Fibroblast of mammary gland (primary cell): Measurements from ENCODE around the gene KRT4.
"Not testable (repeated sequence)": the region's sequence is repeated elsewhere in the genome, so short reads cannot be mapped to it uniquely, and the experiment has no call there.

Source experiments
- DNase-seq: peaks from one replicate; pipeline ENCODE4 v3.0.0-alpha.2; 2010; ENCODE audit warnings: low read depth
- H3K4me3 ChIP-seq: 2 replicates; pipeline ENCODE4 v1.5.1; 2011; ENCODE audit warnings: low read depth, mild to moderate bottlenecking, low read length, moderate library complexity; ENCODE audit not compliant: control insufficient read depth
- TF ChIP-seq, protein P1 (sequence below): conservative IDR thresholded peaks from 2 replicates; pipeline ENCODE4 v1.5.1; 2011; ENCODE audit warnings: low read depth, low read length, inconsistent platforms; ENCODE audit not compliant: control insufficient read depth, insufficient read depth

KRT4 gene

DNA sequence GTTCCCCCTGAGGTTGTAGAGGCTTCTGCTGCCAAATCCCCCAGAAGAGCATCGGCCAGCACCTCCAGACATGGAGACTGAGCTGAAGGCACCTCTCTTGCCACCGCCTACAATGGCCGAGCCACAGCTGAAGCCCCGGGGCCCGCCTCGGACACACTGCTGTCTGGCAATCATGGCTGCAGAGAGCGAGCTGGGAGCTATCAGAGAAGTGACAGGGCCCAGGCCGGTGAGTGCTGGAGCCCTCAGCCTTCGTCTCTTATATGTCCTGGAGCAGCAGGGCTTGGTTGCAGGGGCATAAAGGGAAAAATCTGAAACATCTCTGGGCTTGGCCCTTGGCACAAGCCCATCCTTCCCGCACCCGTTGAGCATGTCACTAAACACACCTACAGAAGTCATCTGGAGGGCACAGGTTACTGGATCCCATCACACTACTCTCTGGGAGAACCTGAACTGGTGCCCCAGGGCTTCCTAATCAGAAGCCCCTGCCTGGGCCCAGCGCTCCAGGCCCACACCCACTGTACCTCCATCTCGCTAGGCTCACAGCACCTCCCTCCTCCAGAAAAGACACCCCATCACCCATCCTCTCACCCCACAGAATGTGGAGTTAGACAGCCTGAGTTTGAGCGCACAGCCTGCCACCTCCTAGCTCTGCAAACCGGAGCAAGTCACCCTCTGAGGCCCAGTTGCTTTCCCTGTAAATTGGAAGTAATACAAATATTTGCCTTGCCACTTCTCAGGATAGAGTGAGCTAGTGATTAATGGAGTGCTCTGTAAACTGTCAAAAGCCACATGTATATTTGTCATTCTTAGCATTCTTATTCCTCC lies at the start of gene KRT4:
KRT4 (minus strand) TSS at position 232 of the 825 bp plus-strand sequence; CDS start at position 174, 58 bp downstream.
- no peak for DNase-seq
- TF ChIP-seq, protein P1, sequence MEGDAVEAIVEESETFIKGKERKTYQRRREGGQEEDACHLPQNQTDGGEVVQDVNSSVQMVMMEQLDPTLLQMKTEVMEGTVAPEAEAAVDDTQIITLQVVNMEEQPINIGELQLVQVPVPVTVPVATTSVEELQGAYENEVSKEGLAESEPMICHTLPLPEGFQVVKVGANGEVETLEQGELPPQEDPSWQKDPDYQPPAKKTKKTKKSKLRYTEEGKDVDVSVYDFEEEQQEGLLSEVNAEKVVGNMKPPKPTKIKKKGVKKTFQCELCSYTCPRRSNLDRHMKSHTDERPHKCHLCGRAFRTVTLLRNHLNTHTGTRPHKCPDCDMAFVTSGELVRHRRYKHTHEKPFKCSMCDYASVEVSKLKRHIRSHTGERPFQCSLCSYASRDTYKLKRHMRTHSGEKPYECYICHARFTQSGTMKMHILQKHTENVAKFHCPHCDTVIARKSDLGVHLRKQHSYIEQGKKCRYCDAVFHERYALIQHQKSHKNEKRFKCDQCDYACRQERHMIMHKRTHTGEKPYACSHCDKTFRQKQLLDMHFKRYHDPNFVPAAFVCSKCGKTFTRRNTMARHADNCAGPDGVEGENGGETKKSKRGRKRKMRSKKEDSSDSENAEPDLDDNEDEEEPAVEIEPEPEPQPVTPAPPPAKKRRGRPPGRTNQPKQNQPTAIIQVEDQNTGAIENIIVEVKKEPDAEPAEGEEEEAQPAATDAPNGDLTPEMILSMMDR, result no peak
- H3K4me3 ChIP-seq, result no peak within 1 kb of the TSS

DNA sequence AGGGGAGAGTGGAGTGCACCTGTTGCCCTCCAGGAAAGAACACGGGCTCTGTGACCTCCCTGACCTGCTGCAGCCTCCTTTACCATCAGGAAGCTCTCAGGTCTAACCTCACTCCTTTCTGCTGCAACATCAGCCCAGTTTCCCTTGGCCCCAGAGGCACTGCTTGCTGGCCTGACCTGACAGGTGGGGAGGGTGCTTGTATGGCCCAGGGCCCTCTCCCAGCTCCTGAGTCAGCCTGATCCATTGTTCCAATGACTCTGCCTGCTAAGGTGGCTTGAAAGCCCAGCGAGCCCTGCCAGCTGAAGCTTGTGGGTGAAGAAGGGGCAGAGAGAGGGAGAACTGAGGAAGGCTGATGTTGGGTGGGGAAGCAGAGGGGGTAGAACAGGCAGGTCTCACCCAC lies 48.1 kb upstream of the KRT4 start:
- H3K4me3 ChIP-seq, result no peak overlapping the region
- TF ChIP-seq, protein P1, result no peak
- DNase-seq, result no peak

DNA sequence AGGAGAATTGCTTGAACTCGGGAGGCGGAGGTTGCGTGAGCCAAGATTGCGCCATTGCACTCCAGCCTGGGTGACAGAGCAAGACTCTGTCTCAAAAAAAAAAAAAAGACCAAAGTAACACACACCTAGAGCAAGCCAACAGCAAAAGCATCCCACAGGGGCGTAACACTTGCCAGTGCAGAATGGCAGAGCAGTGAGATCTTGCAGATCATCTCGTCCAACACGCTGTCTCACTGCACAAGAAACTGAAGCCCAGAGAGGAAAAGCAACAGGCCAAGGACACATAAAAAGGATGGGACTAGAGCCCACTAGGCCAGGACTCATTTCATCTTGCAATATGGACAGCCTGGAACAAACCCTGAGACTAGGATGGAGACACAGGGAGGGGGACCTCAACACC lies 47.6 kb upstream of the KRT4 start:
- TF ChIP-seq, protein P1, result no peak
- no peak for DNase-seq

DNA sequence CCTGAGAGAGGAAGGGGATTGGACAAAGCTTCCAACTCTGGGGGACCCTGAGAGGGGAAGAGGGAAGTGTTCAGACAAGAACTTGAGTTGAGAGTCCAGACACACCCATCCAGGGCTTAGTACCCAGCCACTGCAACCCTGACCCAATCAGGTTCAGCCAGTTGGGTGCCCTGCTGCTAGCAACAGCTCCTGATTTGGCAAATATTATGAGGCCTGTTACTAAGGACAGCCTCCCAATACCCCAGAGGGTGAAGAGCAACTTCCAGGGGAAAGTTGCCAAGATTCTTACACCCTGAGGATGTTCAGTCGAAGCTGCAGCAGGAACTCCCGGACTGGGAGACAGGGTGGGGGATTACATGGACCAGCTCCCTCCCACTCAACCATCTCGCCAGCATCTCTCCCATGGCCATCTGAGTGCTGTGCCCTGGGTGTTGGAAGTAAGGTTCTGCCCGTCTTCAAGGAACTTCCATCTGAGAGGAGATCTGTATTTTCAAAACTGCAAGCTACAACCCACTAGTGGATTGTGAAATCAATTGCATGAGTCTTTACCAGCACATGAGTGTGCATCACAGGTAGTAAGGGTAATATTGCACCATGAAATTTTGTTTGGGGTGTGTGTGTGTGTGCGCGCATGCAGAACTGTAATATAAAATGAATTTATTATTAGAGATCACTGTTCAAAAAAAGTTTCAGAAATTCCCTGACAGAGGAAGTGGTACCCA lies 46.3 kb upstream of the KRT4 start:
- peak; percentile 56 for DNase-seq
- TF ChIP-seq, protein P1, result no peak
- H3K4me3 ChIP-seq, result no peak overlapping the region

More for the DNA sequence above, 47.6 kb upstream of the KRT4 start:
- H3K4me3 ChIP-seq, result no peak overlapping the region

DNA sequence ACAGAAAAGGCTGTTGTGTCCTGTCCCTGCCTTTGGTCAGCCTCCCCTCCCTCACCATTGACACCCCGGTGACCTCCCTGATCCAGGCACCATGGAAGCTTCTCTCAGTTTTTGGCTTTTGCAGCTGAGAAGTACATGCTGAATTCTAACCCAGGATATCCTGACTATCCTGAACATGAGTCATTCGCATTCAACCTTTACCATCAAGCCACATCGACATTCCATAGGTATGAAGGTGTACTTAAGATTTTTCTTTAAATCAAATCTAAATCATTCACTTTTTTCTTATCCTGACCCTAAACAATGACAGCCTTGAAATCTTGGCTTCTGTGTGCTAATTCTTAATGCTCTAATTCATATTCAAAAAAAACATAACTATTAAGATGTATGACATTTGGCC lies 43.6 kb upstream of the KRT4 start:
- TF ChIP-seq, protein P1, result no peak
- H3K4me3 ChIP-seq, result no peak overlapping the region
- no peak for DNase-seq

DNA sequence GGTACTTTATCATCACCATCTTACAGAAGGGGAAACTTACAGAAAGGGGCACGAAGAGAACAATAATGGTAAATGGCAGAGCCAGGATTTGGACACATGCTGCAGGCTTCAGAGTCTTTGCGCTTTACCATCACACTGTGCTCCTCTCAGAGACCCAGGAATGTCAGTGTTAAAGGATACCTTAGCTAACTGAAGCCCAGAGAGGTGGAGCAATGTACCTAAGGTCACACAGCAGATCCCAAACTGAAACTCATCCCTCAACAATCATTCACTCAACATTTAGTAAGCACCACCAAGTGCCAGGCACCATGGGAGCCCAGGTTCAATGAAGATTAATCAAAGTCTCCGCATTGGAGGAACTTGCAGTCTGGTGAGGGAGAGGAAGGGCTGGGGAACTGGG lies 42.9 kb upstream of the KRT4 start:
- TF ChIP-seq, protein P1, result no peak

DNA sequence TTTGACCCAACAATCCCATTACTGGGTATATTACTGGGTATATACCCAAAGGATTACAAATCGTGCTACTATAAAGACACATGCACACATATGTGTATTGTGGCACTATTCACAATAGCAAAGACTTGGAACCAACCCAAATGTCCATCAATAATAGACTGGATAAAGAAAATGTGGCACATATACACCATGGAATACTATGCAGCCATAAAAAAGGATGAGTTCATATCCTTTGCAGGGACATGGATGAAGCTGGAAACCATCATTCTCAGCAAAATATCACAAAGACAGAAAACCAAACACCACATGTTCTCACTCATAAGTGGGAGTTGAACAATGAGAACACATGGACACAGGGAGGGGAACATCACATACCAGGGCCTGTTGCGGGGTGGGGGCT lies 42.2 kb upstream of the KRT4 start:
- DNase-seq, result not testable (repeated sequence)

More for the DNA sequence above, 42.9 kb upstream of the KRT4 start:
- no peak overlapping the region for H3K4me3 ChIP-seq
- DNase-seq, result no peak

More for the DNA sequence above, 42.2 kb upstream of the KRT4 start:
- H3K4me3 ChIP-seq, result not testable (repeated sequence)
